NCI-H69 (cell line): ENCODE data around the gene KARS1.

Source experiments
- DNase-seq: peaks from one replicate; lab custom pipeline; 2025; lab: John Stamatoyannopoulos, UW

The KARS1 gene

GRCh38 chr16:75579281-75579834, 68.1 kb downstream of the KARS1 start:
- DNase-seq, result no peak

GRCh38 chr16:75578725-75579124, 68.7 kb downstream of the KARS1 start:
- no peak for DNase-seq

- DNase-seq, result no peak
These were observed 69.3 kb downstream of the KARS1 start for GRCh38 chr16:75578212-75578611.
